ENCODE measurements around the gene EXOC6. TPM values are rescaled to one million over a fixed set of nuclear protein-coding genes. Genes with fewer than 3 reads are reported as not detected.

The EXOC6 gene
- total RNA-seq, 1 donor from 2014 or later = 19.6 TPM

GRCh38 chr10:93072225-93072712 lies 223.9 kb downstream of the EXOC6 start:
- peaks cover 46% of the 10 kb centered on the region for H3K4me1 ChIP-seq
- intact Hi-C loops (cut with DNase I) = no loop called here
- peaks cover 83% of the 10 kb centered on the region for H3K27me3 ChIP-seq (ENCODE audit: low read depth)
- H3K4me3 ChIP-seq = peak overlapping the region; percentile 53
- ATAC-seq (peak; percentile 29 to 50), DNase-seq (no peak)
- H3K36me3 ChIP-seq = no peaks in the 10 kb centered on the region
- H3K27ac ChIP-seq = no peak overlapping the region
- no peak for TF ChIP-seq CTCF (IDR thresholded peaks at IDR 0.05)
- no peaks in the 10 kb centered on the region for H3K9me3 ChIP-seq

- no peak for TF ChIP-seq CTCF (IDR thresholded peaks at IDR 0.05)
- peak overlapping the region; percentile 53 for H3K4me3 ChIP-seq
- intact Hi-C loops (cut with DNase I) = no loop called here
- no peaks in the 10 kb centered on the region for H3K9me3 ChIP-seq
- H3K27ac ChIP-seq = no peak overlapping the region
- no peaks in the 10 kb centered on the region for H3K36me3 ChIP-seq
- peak in 1 of 2 donors; percentile 15 for ATAC-seq
- H3K27me3 ChIP-seq (ENCODE audit: low read depth) = peaks cover 76% of the 10 kb centered on the region
- no peak for DNase-seq
- H3K4me1 ChIP-seq = peaks cover 46% of the 10 kb centered on the region
Measured at GRCh38 chr10:93072713-93073538, 224.6 kb downstream of the EXOC6 start.

- no peak for TF ChIP-seq CTCF (IDR thresholded peaks at IDR 0.05)
- Histone ChIP-seq H3K9me3 (no peaks in the 10 kb centered on the region), H3K27ac (no peak within 1 kb of the TSS), H3K4me3 (peak within 1 kb of the TSS; percentile 53), H3K27me3 (ENCODE audit: low read depth) (peaks cover 72% of the 10 kb centered on the region), H3K36me3 (no peaks in the 10 kb centered on the region), H3K4me1 (peaks cover 41% of the 10 kb centered on the region)
- DNase-seq (no peak), ATAC-seq (no peak)
- intact Hi-C loops (cut with DNase I) = no loop called here
Measured at GRCh38 chr10:93073539-93074146, 225.3 kb downstream of the EXOC6 start, which contains the start of gene CYP26A1. CYP26A1 (plus strand) TSS chr10:93073893; CDS start chr10:93073935, 42 bp downstream.

GRCh38 chr10:93074147-93074596 lies 225.9 kb downstream of the EXOC6 start:
- peak overlapping the region; percentile 45 for H3K4me3 ChIP-seq
- H3K27ac ChIP-seq = no peak overlapping the region
- intact Hi-C loops (cut with DNase I) = no loop called here
- H3K36me3 ChIP-seq = no peaks in the 10 kb centered on the region
- H3K4me1 ChIP-seq = peaks cover 35% of the 10 kb centered on the region
- no peak for TF ChIP-seq CTCF (IDR thresholded peaks at IDR 0.05)
- DNase-seq = no peak
- H3K9me3 ChIP-seq = no peaks in the 10 kb centered on the region
- H3K27me3 ChIP-seq (ENCODE audit: low read depth) = peaks cover 72% of the 10 kb centered on the region
- no peak for ATAC-seq

- TF ChIP-seq CTCF (IDR thresholded peaks at IDR 0.05) = no peak
- peak overlapping the region; percentile 45 for H3K4me3 ChIP-seq
- H3K9me3 ChIP-seq = no peaks in the 10 kb centered on the region
- peaks cover 35% of the 10 kb centered on the region for H3K4me1 ChIP-seq
- DNase-seq (no peak), ATAC-seq (no peak)
- H3K27me3 ChIP-seq (ENCODE audit: low read depth) = peaks cover 72% of the 10 kb centered on the region
- no peak overlapping the region for H3K27ac ChIP-seq
- no peaks in the 10 kb centered on the region for H3K36me3 ChIP-seq
- intact Hi-C loops (cut with DNase I) = no loop called here
Measured at GRCh38 chr10:93074597-93075368, 226.5 kb downstream of the EXOC6 start.

All from lower lobe of right lung (tissue), 2 donors.